Esophagus squamous epithelium (tissue), 5 donors: ENCODE measurements around the gene DGKQ. TPM values are rescaled to one million over a fixed set of nuclear protein-coding genes. Genes with fewer than 3 reads are reported as not detected.

Source experiments
- DNase-seq: peaks from one replicate; lab custom pipeline; 2025; lab: John Stamatoyannopoulos, UW
- H3K27ac ChIP-seq, 4 donors: fragments of 200-600 bp; sonication (generic); one replicate each; pipeline ENCODE4 v1.5.1; 2016 to 2019; ENCODE audit warnings: mild to moderate bottlenecking in 1 of 4
- H3K27me3 ChIP-seq, 4 donors: fragments of 200-600 bp; sonication (generic); 1 replicate in 3 of 4; 2 replicates in 1 of 4; pipeline versions ENCODE4 v1.5.1 to v1.6.0; 2017 to 2021; ENCODE audit warnings: antibody characterized with exemption in 1 of 4
- H3K36me3 ChIP-seq, 3 donors: fragments of 200-600 bp; sonication (generic); one replicate each; pipeline ENCODE4 v1.5.1; 2016 to 2019
- H3K4me1 ChIP-seq, 3 donors: fragments of 200-600 bp; sonication (generic); one replicate each; pipeline ENCODE4 v1.5.1; 2017 to 2019
- H3K4me3 ChIP-seq, 4 donors: fragments of 200-600 bp; sonication (generic); 1 replicate in 3 of 4; 2 replicates in 1 of 4; pipeline ENCODE4 v1.5.1; 2016 to 2019; ENCODE audit warnings: mild to moderate bottlenecking in 2 of 4, moderate library complexity in 1 of 4
- H3K9me3 ChIP-seq, 3 donors: fragments of 200-600 bp; sonication (generic); one replicate each; pipeline ENCODE4 v1.5.1; 2016 to 2019
- CTCF ChIP-seq, 6 experiments: fragments of 450-650 bp in 4 of 6; fragments of 200-600 bp in 2 of 6; sonication (generic) in 2 of 6; IDR thresholded peaks; one replicate each; pipeline ENCODE4 v1.5.1; 2016 to 2019; ENCODE audit warnings: antibody characterized with exemption in 6 of 6, mild to moderate bottlenecking in 4 of 6, moderate library complexity in 4 of 6
- POLR2A ChIP-seq, 4 donors: fragments of 450-650 bp; IDR thresholded peaks; one replicate each; pipeline ENCODE4 v1.6.1; 2017; ENCODE audit warnings: antibody characterized with exemption in 4 of 4, mild to moderate bottlenecking in 4 of 4, moderate library complexity in 3 of 4
- WGBS, 2 donors: methylation state at CpG; one replicate each; pipeline ENCODE4 v1.1.5; 2018; 5-methylcytosine and 5-hydroxymethylcytosine counted together
- intact Hi-C: fragments of 100-400 bp; cut with DNase I; formaldehyde crosslinking; loops from one replicate; pipeline ENCODE4 v1.15.0; 2022
- total RNA-seq, 4 donors: library from RNA; depleted of rRNA; stranded (reverse); fragments of >200 nt; gene quantifications; one replicate each; pipeline ENCODE4 v1.1.0, GENCODE V29; 2016
- donor health status: DM: yes; HTN: yes; CAD: no.

Gene DGKQ
- total RNA-seq, 4 donors from 2014 or later = 9.5 to 12.0 (median 10.7) TPM

GRCh38 chr4:967113-968104, 6.0 kb downstream of the DGKQ start:
- H3K27ac ChIP-seq = no peak overlapping the region
- no peak for DNase-seq
- H3K4me3 ChIP-seq = peak overlapping the region in 1 of 4 donors; percentile 21
- TF ChIP-seq POLR2A (IDR thresholded peaks at IDR 0.05) (no peak), CTCF (IDR thresholded peaks at IDR 0.05) (no peak)
- H3K9me3 ChIP-seq = no peaks in the 10 kb centered on the region
- peaks cover 0 to 48% (median 6%) of the 10 kb centered on the region in 3 donors for H3K36me3 ChIP-seq
- no peaks in the 10 kb centered on the region for H3K27me3 ChIP-seq
- 57 to 80% methylated on average over 1 to 15 of the region's 76 CpGs for WGBS, 2 donors
- peaks cover 22 to 47% (median 31%) of the 10 kb centered on the region in 3 donors for H3K4me1 ChIP-seq
- intact Hi-C loops = no loop called here

- H3K9me3 ChIP-seq = no peaks in the 10 kb centered on the region
- WGBS, 2 donors = 79% methylated on average over 7 of the region's 48 CpGs; no CpG with 5 or more reads in 1 of the 2 donors
- H3K4me3 ChIP-seq = no peak overlapping the region
- intact Hi-C loops = no loop called here
- peaks cover 21 to 47% (median 30%) of the 10 kb centered on the region in 3 donors for H3K4me1 ChIP-seq
- H3K27me3 ChIP-seq = no peaks in the 10 kb centered on the region
- H3K27ac ChIP-seq = no peak overlapping the region
- TF ChIP-seq CTCF (IDR thresholded peaks at IDR 0.05) (no peak), POLR2A (IDR thresholded peaks at IDR 0.05) (no peak)
- DNase-seq = no peak
- H3K36me3 ChIP-seq = peaks cover 0 to 57% (median 6%) of the 10 kb centered on the region in 3 donors
Measured at GRCh38 chr4:966266-967112, 6.9 kb downstream of the DGKQ start.

- intact Hi-C loops = no loop called here
- H3K27ac ChIP-seq = no peak overlapping the region
- 82 to 85% methylated on average over 4 to 14 of the region's 21 CpGs for WGBS, 2 donors
- no peaks in the 10 kb centered on the region for H3K9me3 ChIP-seq
- TF ChIP-seq POLR2A (IDR thresholded peaks at IDR 0.05) (no peak), CTCF (IDR thresholded peaks at IDR 0.05) (no peak)
- DNase-seq = no peak
- H3K4me3 ChIP-seq = no peak overlapping the region
- peaks cover 20 to 47% (median 31%) of the 10 kb centered on the region in 3 donors for H3K4me1 ChIP-seq
- H3K27me3 ChIP-seq = no peaks in the 10 kb centered on the region
- H3K36me3 ChIP-seq = peaks cover 0 to 63% (median 6%) of the 10 kb centered on the region in 3 donors
Measured at GRCh38 chr4:965766-966134, 7.6 kb downstream of the DGKQ start.

- H3K27ac ChIP-seq = no peak overlapping the region
- peaks cover 0 to 69% (median 6%) of the 10 kb centered on the region in 3 donors for H3K36me3 ChIP-seq
- no peaks in the 10 kb centered on the region for H3K27me3 ChIP-seq
- DNase-seq = no peak
- intact Hi-C loops = no loop called here
- 90% methylated on average over 8 of the region's 26 CpGs; no CpG with 5 or more reads in 1 of the 2 donors for WGBS, 2 donors
- peaks cover 20 to 42% (median 31%) of the 10 kb centered on the region in 3 donors for H3K4me1 ChIP-seq
- no peaks in the 10 kb centered on the region for H3K9me3 ChIP-seq
- H3K4me3 ChIP-seq = no peak overlapping the region
- TF ChIP-seq POLR2A (IDR thresholded peaks at IDR 0.05) (no peak), CTCF (IDR thresholded peaks at IDR 0.05) (no peak)
Measured at GRCh38 chr4:965048-965765, 8.2 kb downstream of the DGKQ start.
